Measurements from ENCODE around the gene VRK1. TPM values are rescaled to one million over a fixed set of nuclear protein-coding genes. Genes with fewer than 3 reads are reported as not detected.

Gene VRK1
- total and polyA plus RNA-seq, 10 of the 15 experiments (the other 5 are each of a cell fraction or from before 2014, with no cell fraction given), result 50.9 to 137 (median 84.7) TPM

- RAD21 ChIA-PET (ENCODE audit: unreplicated experiment), result interaction anchor here (1.3 kb wide), 1 partner anchor 95 kb away, joined by 6 read pairs; no protein-coding TSS in a partner anchor
- no peaks in the 10 kb centered on the region for H4K20me1 ChIP-seq (ENCODE audit: control insufficient read depth, insufficient read depth)
- TF ChIP-seq ASH2L (IDR thresholded peaks at IDR 0.05; ENCODE audit: borderline replicate concordance, low read depth) (no peak), ZBTB33 (IDR thresholded peaks at IDR 0.05) (no peak), USF1 (IDR thresholded peaks at IDR 0.05; ENCODE audit: borderline replicate concordance, extremely low read length, insufficient read depth, low read depth, low read length) (no peak), PBX3 (IDR thresholded peaks at IDR 0.05; ENCODE audit: insufficient replicate concordance, low read depth, low read length) (no peak), ZZZ3 (IDR thresholded peaks at IDR 0.05; ENCODE audit: control insufficient read depth, insufficient read length, low read depth) (no peak), BCLAF1 (IDR thresholded peaks at IDR 0.05) (no peak), REST (IDR thresholded peaks at IDR 0.05; ENCODE audit: low read depth, low read length) (no peak), NR2C2 (IDR thresholded peaks at IDR 0.05; ENCODE audit: borderline replicate concordance, control insufficient read depth, insufficient read length, low read depth) (no peak), MTA2 (IDR thresholded peaks at IDR 0.05; ENCODE audit: low read depth) (no peak), ZNF207 (IDR thresholded peaks at IDR 0.05; ENCODE audit: borderline replicate concordance) (no peak)
- 17% methylated on average over 7 of the region's 7 CpGs for WGBS (ENCODE audit: insufficient coverage, insufficient replicate concordance, low lambda C conversion rate, missing lambda C conversion rate)
- H3K4me2 ChIP-seq (ENCODE audit: control insufficient read depth, insufficient read depth), result no peak overlapping the region
- H3K27me3 ChIP-seq (replicated peaks in 1 of 2; ENCODE audit: control insufficient read depth in 2 of 2, insufficient read depth in 2 of 2, low read length in 1 of 2), result peaks cover 0 to 4% of the 10 kb centered on the region in 2 experiments; a peak in 1 of 4 replicates
- BruUV-seq (replicated peaks), result no TSS peak
- H3K4me3 ChIP-seq, result no peak overlapping the region
- POLR2A ChIA-PET, result no interaction called here
- in situ Hi-C loops (cut with MboI), result no loop called here
- H3K79me2 ChIP-seq (ENCODE audit: control insufficient read depth, insufficient read depth, low read length), result no peaks in the 10 kb centered on the region
- no peak overlapping the region for H3K27ac ChIP-seq (ENCODE audit: control insufficient read depth, insufficient read depth)
- H3K36me3 ChIP-seq (ENCODE audit: control insufficient read depth in 2 of 2, insufficient read depth in 2 of 2, low read length in 1 of 2), result no peaks in the 10 kb centered on the region
- no peaks in the 10 kb centered on the region for H3K4me1 ChIP-seq (ENCODE audit: control insufficient read depth, insufficient read depth, low read length)
- ATAC-seq (no peak), FAIRE-seq (no peak), DNase-seq (ENCODE audit: low read depth, low spot score) (no peak)
- no peaks in the 10 kb centered on the region for H3K9me3 ChIP-seq (replicated peaks; ENCODE audit: control insufficient read depth, insufficient read depth, low read length)
- SMC1A ChIA-PET (ENCODE audit: uncharacterized antibody, unreplicated experiment), result interaction anchor here (1.2 to 1.3 kb wide), 2 partner anchors 9 to 95 kb away, joined by 3 read pairs; no protein-coding TSS in a partner anchor
- H2AFZ ChIP-seq (ENCODE audit: control insufficient read depth, low read depth, low read length), result no peak overlapping the region
- intact Hi-C loops (cut with micrococcal nuclease; ENCODE audit: unreplicated experiment), result no loop called here
- no peak overlapping the region for H3K9ac ChIP-seq (ENCODE audit: control insufficient read depth, insufficient read depth, low read length)
- CTCF ChIA-PET, result interaction anchor here (0.7 to 1.5 kb wide), 3 partner anchors 13 to 96 kb away, joined by 3 to 7 read pairs (median 3); no protein-coding TSS in a partner anchor
Measured at GRCh38 chr14:96757456-96757855, 39.7 kb upstream of the VRK1 start.

All from GM12878 (cell line).